IPS-18c (cell line): Measurements from ENCODE around the gene NKAIN2.
"Not testable (repeated sequence)": the region's sequence is repeated elsewhere in the genome, so short reads cannot be mapped to it uniquely, and the experiment has no call there.

Source experiments
- H3K4me3 ChIP-seq: 2 replicates; pipeline ENCODE4 v1.7.0; 2013; ENCODE audit warnings: low read depth, mild to moderate bottlenecking, low read length, moderate library complexity; ENCODE audit not compliant: insufficient read depth
- H3K9me3 ChIP-seq: one replicate; pipeline ENCODE4 v1.6.1; 2013; ENCODE audit warnings: mild to moderate bottlenecking, low read length, moderate library complexity; ENCODE audit not compliant: control insufficient read depth, insufficient read depth

Gene NKAIN2

GRCh38 chr6:124355146-124355545 lies 551.5 kb downstream of the NKAIN2 start:
- H3K9me3 ChIP-seq, result no peaks in the 10 kb centered on the region
- no peak overlapping the region for H3K4me3 ChIP-seq

- H3K9me3 ChIP-seq, result no peaks in the 10 kb centered on the region
- no peak overlapping the region for H3K4me3 ChIP-seq
Observed at GRCh38 chr6:124356276-124356810, 552.7 kb downstream of the NKAIN2 start.

- Histone ChIP-seq H3K9me3 (no peaks in the 10 kb centered on the region), H3K4me3 (no peak overlapping the region)
Observed at GRCh38 chr6:124356811-124357210, 553.1 kb downstream of the NKAIN2 start.

- Histone ChIP-seq H3K9me3 (no peaks in the 10 kb centered on the region), H3K4me3 (no peak overlapping the region)
Observed at GRCh38 chr6:124368131-124368530, 564.5 kb downstream of the NKAIN2 start.

GRCh38 chr6:124371974-124372475 lies 568.4 kb downstream of the NKAIN2 start:
- Histone ChIP-seq H3K9me3 (no peaks in the 10 kb centered on the region), H3K4me3 (no peak overlapping the region)

DNA sequence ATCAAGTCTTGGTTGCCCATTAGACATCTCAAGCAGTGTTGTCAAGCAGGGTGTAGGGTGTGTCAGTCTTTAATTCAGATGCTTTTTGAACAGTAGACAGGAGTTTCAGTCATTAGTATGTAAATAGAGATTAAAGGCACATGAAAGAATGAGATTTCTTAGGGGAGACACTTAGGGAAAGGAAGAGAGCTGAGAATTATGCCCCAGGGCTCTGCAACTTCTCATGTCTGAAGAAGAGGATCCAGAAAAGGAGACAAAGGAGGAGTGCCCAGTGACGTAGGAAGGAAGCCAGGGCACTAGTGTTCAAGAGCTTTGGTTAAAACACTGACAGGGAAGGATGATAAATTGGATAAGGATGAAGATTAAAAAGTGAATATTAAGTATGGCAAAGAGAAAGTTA lies 569.7 kb downstream of the NKAIN2 start:
- Histone ChIP-seq H3K9me3 (no peaks in the 10 kb centered on the region), H3K4me3 (no peak overlapping the region)

DNA sequence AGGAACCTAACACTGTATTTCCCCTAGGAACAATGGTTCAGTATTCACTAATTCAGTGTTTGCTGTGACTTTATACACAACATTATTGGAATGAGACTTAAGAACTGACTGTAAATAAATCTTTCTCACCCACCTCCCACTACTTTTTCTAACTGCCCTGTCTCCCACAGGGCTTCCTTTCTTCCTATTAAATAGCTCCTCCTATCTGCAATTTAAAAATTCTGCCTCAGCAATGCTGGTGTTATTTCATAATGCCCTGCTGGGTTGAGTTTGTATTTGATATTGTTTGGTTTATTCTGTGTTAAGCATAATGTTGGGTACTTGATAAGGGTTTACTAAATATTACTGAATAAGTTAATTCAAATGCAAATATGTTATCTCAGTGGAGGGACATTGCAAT lies 585.5 kb downstream of the NKAIN2 start:
- no peaks in the 10 kb centered on the region for H3K9me3 ChIP-seq

GRCh38 chr6:124393536-124393935 lies 589.9 kb downstream of the NKAIN2 start:
- no peak overlapping the region for H3K4me3 ChIP-seq
- H3K9me3 ChIP-seq, result no peaks in the 10 kb centered on the region

More for the DNA sequence above, 585.5 kb downstream of the NKAIN2 start:
- no peak overlapping the region for H3K4me3 ChIP-seq

GRCh38 chr6:124396361-124396760 lies 592.7 kb downstream of the NKAIN2 start:
- Histone ChIP-seq H3K4me3 (no peak overlapping the region), H3K9me3 (no peaks in the 10 kb centered on the region)

GRCh38 chr6:124400261-124400999 lies 596.8 kb downstream of the NKAIN2 start:
- no peak overlapping the region for H3K4me3 ChIP-seq
- H3K9me3 ChIP-seq, result no peaks in the 10 kb centered on the region

GRCh38 chr6:124410425-124410824 lies 606.8 kb downstream of the NKAIN2 start:
- H3K4me3 ChIP-seq, H3K9me3 ChIP-seq: not testable (repeated sequence)

DNA sequence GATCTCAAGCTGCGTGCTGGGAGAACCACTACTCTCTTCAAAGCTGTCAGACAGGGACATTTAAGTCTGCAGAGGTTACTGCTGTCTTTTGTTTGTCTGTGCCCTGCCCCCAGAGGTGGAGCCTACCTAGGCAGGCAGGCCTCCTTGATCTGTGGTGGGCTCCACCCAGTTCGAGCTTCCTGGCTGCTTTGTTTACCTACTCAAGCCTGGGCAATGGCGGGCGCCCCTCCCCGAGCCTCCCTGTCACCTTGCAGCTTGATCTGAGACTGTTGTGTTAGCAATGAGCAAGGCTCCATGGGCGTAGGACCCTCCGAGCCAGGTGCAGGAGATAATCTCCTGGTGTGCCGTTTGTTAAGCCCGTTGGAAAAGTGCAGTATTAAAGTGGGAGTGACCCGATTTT lies 609.0 kb downstream of the NKAIN2 start:
- H3K4me3 ChIP-seq, H3K9me3 ChIP-seq: not testable (repeated sequence)

DNA sequence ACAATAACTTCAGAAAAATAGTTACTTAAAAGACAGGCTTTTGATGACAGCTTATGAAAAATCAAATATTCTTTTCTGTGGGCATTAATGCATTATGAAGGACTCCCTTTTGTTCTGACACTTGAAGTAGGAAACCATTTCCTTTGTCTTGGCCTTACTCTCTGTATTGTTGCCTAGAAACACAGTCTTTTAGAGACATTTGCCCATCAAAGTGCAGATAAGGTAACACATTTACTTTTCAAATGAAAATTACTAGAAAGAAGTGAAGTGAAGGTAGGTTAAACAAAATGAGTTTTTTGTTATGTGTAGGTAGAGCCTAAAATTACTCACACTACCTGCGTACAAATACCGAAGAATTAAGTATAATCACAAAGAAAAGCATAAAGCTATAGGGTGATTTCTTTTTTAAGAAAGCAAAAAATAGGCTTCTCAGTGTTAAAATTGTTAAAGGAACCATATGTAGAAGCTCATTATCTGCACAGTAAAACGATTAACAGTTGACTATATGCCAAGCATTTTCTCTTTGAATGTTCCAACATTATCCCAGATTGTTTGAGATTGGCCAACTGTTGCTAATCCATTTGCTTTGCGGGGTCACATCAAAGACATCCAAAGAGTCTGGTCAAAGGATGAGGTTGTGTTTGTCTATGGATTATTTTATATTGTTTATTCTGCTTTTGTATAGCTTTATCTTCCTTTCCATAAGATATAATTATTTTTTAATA lies 616.6 kb downstream of the NKAIN2 start:
- Histone ChIP-seq H3K4me3 (no peak overlapping the region), H3K9me3 (no peaks in the 10 kb centered on the region)

GRCh38 chr6:124423621-124424020 lies 620.0 kb downstream of the NKAIN2 start:
- Histone ChIP-seq H3K4me3 (no peak overlapping the region), H3K9me3 (no peaks in the 10 kb centered on the region)

DNA sequence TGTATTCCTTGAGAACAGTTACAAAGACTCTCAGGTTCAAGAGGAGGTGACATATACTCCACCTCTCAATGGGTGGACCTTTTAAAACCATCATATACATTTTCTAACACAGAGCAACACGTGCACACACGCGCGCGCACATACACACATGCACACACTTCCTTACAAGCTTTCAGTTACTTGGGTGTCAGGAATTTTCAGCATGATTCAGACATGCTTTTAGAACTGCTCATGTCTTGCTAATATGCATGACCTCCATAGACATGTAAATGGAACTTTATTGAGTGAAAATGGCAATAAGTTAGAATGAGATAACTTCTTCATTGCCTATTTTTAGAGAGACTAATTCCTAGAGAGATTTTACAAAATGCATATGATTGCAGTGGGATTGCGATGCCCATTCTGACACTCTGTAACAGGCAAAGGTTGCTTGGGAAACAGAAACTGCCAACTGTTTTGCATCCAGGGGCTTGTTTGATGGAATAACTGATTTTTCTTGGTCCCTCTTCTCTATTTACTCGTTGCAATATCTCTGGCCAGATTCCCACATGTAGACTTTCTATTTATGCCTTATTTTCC lies 627.2 kb downstream of the NKAIN2 start:
- Histone ChIP-seq H3K9me3 (no peaks in the 10 kb centered on the region), H3K4me3 (no peak overlapping the region)

- Histone ChIP-seq H3K9me3 (no peaks in the 10 kb centered on the region), H3K4me3 (no peak overlapping the region)
Observed at GRCh38 chr6:124432620-124433019, 629.0 kb downstream of the NKAIN2 start.

GRCh38 chr6:124433387-124434160 lies 629.9 kb downstream of the NKAIN2 start:
- Histone ChIP-seq H3K4me3 (no peak overlapping the region), H3K9me3 (no peaks in the 10 kb centered on the region)
